GM23248 (cell line): ENCODE data around the gene EZH2. TPM values are rescaled to one million over a fixed set of nuclear protein-coding genes. Genes with fewer than 3 reads are reported as not detected.
A peak's percentile ranks its signal among the peaks of the same experiment; 100 is the strongest.

ENCODE experiments used
- DNase-seq: peaks from one replicate; pipeline ENCODE4 v3.0.0-alpha.2; 2015
- H2AFZ ChIP-seq: fragments of 200-600 bp; sonication (generic); 2 replicates; pipeline ENCODE4 v1.6.1; 2016; ENCODE audit warnings: antibody characterized with exemption
- H3F3A ChIP-seq: fragments of 200-600 bp; sonication (generic); 2 replicates; pipeline ENCODE4 v1.6.1; 2016; ENCODE audit warnings: mild to moderate bottlenecking, antibody characterized with exemption, mixed run types; ENCODE audit not compliant: insufficient read depth
- H3K27ac ChIP-seq: fragments of 200-600 bp; sonication (generic); 2 replicates; pipeline ENCODE4 v1.5.1; 2016; ENCODE audit warnings: mild to moderate bottlenecking
- H3K27me3 ChIP-seq: fragments of 200-600 bp; sonication (generic); replicated peaks from 2 replicates; pipeline ENCODE4 v1.6.1; 2016; ENCODE audit warnings: mild to moderate bottlenecking; ENCODE audit not compliant: insufficient read depth
- H3K36me3 ChIP-seq: fragments of 200-600 bp; sonication (generic); 2 replicates; pipeline ENCODE4 v1.6.1; 2016; ENCODE audit warnings: low read depth, mild to moderate bottlenecking
- H3K4me1 ChIP-seq: fragments of 200-600 bp; sonication (generic); 2 replicates; pipeline ENCODE4 v1.6.1; 2016; ENCODE audit warnings: mild to moderate bottlenecking; ENCODE audit not compliant: insufficient read depth
- H3K4me2 ChIP-seq: fragments of 200-600 bp; sonication (generic); one replicate; pipeline ENCODE4 v1.6.1; 2016; ENCODE audit warnings: mild to moderate bottlenecking; ENCODE audit not compliant: unreplicated experiment
- H3K4me3 ChIP-seq: fragments of 200-600 bp; sonication (generic); 2 replicates; pipeline ENCODE4 v1.5.1; 2016; ENCODE audit warnings: mild to moderate bottlenecking
- H3K79me2 ChIP-seq: fragments of 200-600 bp; sonication (generic); 2 replicates; pipeline ENCODE4 v1.6.1; 2016; ENCODE audit warnings: mild to moderate bottlenecking; ENCODE audit not compliant: insufficient read depth
- H3K9ac ChIP-seq: fragments of 200-600 bp; sonication (generic); 2 replicates; pipeline ENCODE4 v1.6.1; 2016; ENCODE audit warnings: mild to moderate bottlenecking
- H3K9me2 ChIP-seq: fragments of 200-600 bp; sonication (generic); 2 replicates; pipeline ENCODE4 v1.6.1; 2016; ENCODE audit warnings: mixed run types, mild to moderate bottlenecking, moderate library complexity; ENCODE audit not compliant: insufficient read depth
- H3K9me3 ChIP-seq: fragments of 200-600 bp; sonication (generic); one replicate; pipeline ENCODE4 v1.6.1; 2017; ENCODE audit warnings: low read depth
- H4K20me1 ChIP-seq: fragments of 200-600 bp; sonication (generic); 2 replicates; pipeline ENCODE4 v1.6.0; 2016; ENCODE audit not compliant: insufficient read depth
- EZH2 ChIP-seq: fragments of 200-600 bp; sonication (generic); IDR thresholded peaks from 2 replicates; pipeline ENCODE4 v1.6.1; 2018; ENCODE audit warnings: antibody characterized with exemption, mild to moderate bottlenecking; ENCODE audit not compliant: insufficient read depth, poor library complexity, severe bottlenecking
- EZH2phosphoT487 ChIP-seq: fragments of 200-600 bp; sonication (generic); IDR thresholded peaks from 2 replicates; pipeline ENCODE4 v1.6.1; 2018; ENCODE audit warnings: antibody characterized with exemption, moderate library complexity, mild to moderate bottlenecking, low read depth; ENCODE audit not compliant: insufficient read depth
- WGBS, 2 experiments: methylation state at CpG; one replicate each; pipeline ENCODE4 v1.1.6; 2015 to 2017; ENCODE audit warnings: low lambda C conversion rate in 2 of 2, low coverage in 1 of 2; ENCODE audit errors: missing lambda C conversion rate in 2 of 2; 5-methylcytosine and 5-hydroxymethylcytosine counted together
- in situ Hi-C: fragments of 300-500 bp; cut with MboI; formaldehyde crosslinking; loops from 2 replicates; pipeline ENCODE4 v1.15.0; 2020
- polyA plus RNA-seq: library from polyadenylated mRNA; unstranded; fragments of >200 nt; fragmentation: Nextera tagmentation; extraction: Ambion mirVana; gene quantifications from 2 replicates; pipeline ENCODE4 v1.2.1, GENCODE V29; 2016
- total RNA-seq: library from RNA; depleted of rRNA; stranded (reverse); fragments of >200 nt; shearing (Covaris generic); gene quantifications from 2 replicates; pipeline ENCODE4 v1.2.3, GENCODE V29; 2014

The EZH2 gene
- total and polyA plus RNA-seq, 2 experiments from 2014 or later = 7.6 to 9.6 TPM

GRCh38 chr7:148773334-148773733, 110.8 kb downstream of the EZH2 start:
- Histone ChIP-seq H3K27ac (peak overlapping the region; percentile 78), H3K36me3 (peaks cover 28% of the 10 kb centered on the region), H3K4me1 (peaks cover 17% of the 10 kb centered on the region), H3K4me2 (peak overlapping the region; percentile 49), H4K20me1 (no peaks in the 10 kb centered on the region), H2AFZ (no peak overlapping the region), H3K9ac (peak overlapping the region; percentile 19; the same call in 1 of the 2 replicates), H3K9me3 (no peaks in the 10 kb centered on the region), H3K4me3 (no peak overlapping the region), H3K27me3 (no peaks in the 10 kb centered on the region), H3K9me2 (no peaks in the 10 kb centered on the region), H3K79me2 (peaks cover 32% of the 10 kb centered on the region), H3F3A (peaks cover 42% of the 10 kb centered on the region)
- 85 to 87% methylated on average over 10 of the region's 10 CpGs for WGBS, 2 experiments
- no peak for TF ChIP-seq EZH2
- TF ChIP-seq EZH2phosphoT487 = no peak
- no peak for DNase-seq
- in situ Hi-C loops = no loop called here

- Histone ChIP-seq H3K9me3 (no peaks in the 10 kb centered on the region), H3K27ac (peak overlapping the region; percentile 78), H4K20me1 (no peaks in the 10 kb centered on the region), H2AFZ (no peak overlapping the region), H3F3A (peaks cover 42% of the 10 kb centered on the region), H3K4me2 (peak overlapping the region; percentile 49), H3K36me3 (peaks cover 28% of the 10 kb centered on the region), H3K9ac (peak overlapping the region; percentile 19; the same call in 1 of the 2 replicates), H3K27me3 (no peaks in the 10 kb centered on the region), H3K4me3 (peak overlapping the region; percentile 14; the same call in 1 of the 2 replicates), H3K4me1 (peaks cover 17% of the 10 kb centered on the region), H3K79me2 (peaks cover 30% of the 10 kb centered on the region), H3K9me2 (no peaks in the 10 kb centered on the region)
- TF ChIP-seq EZH2phosphoT487 (no peak), EZH2 (no peak)
- DNase-seq = peak; percentile 96
- in situ Hi-C loops = no loop called here
- whole genome bisulfite sequencing, 2 experiments = 42 to 44% methylated on average over 8 of the region's 8 CpGs
These were observed 111.6 kb downstream of the EZH2 start for GRCh38 chr7:148772297-148773089.

GRCh38 chr7:148770004-148770403, 114.1 kb downstream of the EZH2 start:
- H2AFZ ChIP-seq = no peak overlapping the region
- peaks cover 31% of the 10 kb centered on the region for H3K36me3 ChIP-seq
- 80 to 82% methylated on average over 6 of the region's 6 CpGs for WGBS, 2 experiments
- H3F3A ChIP-seq = peaks cover 42% of the 10 kb centered on the region
- no peaks in the 10 kb centered on the region for H3K9me3 ChIP-seq
- TF ChIP-seq EZH2 (no peak), EZH2phosphoT487 (no peak)
- H3K27me3 ChIP-seq = no peaks in the 10 kb centered on the region
- H3K79me2 ChIP-seq = peaks cover 18% of the 10 kb centered on the region
- DNase-seq = no peak
- H3K4me1 ChIP-seq = peaks cover 17% of the 10 kb centered on the region
- no peaks in the 10 kb centered on the region for H4K20me1 ChIP-seq
- no peak overlapping the region for H3K9ac ChIP-seq
- in situ Hi-C loops = no loop called here
- no peak overlapping the region for H3K27ac ChIP-seq
- H3K4me3 ChIP-seq = no peak overlapping the region
- no peaks in the 10 kb centered on the region for H3K9me2 ChIP-seq
- no peak overlapping the region for H3K4me2 ChIP-seq

- no peaks in the 10 kb centered on the region for H3K9me3 ChIP-seq
- no peak overlapping the region for H3K4me2 ChIP-seq
- no peaks in the 10 kb centered on the region for H4K20me1 ChIP-seq
- in situ Hi-C loops = no loop called here
- H3K27me3 ChIP-seq = no peaks in the 10 kb centered on the region
- no peak overlapping the region for H3K9ac ChIP-seq
- TF ChIP-seq EZH2 (no peak), EZH2phosphoT487 (no peak)
- no peak overlapping the region for H2AFZ ChIP-seq
- no peak overlapping the region for H3K4me3 ChIP-seq
- H3K9me2 ChIP-seq = no peaks in the 10 kb centered on the region
- H3K79me2 ChIP-seq = peaks cover 21% of the 10 kb centered on the region; the same call in 1 of the 2 replicates
- H3K4me1 ChIP-seq = no peaks in the 10 kb centered on the region
- no peak overlapping the region for H3K27ac ChIP-seq
- DNase-seq = peak; percentile 5
- H3K36me3 ChIP-seq = peaks cover 45% of the 10 kb centered on the region
- no peaks in the 10 kb centered on the region for H3F3A ChIP-seq
These were observed 120.5 kb downstream of the EZH2 start for GRCh38 chr7:148763622-148764021.
